ENCODE measurements around the gene ZFYVE16.

GRCh38 chr5:80411589-80412219 is 3.8 kb downstream of the ZFYVE16 start:
- no peak for TF ChIP-seq CTCF (IDR thresholded peaks at IDR 0.05)
- TF ChIP-seq ZFX (IDR thresholded peaks at IDR 0.05; ENCODE audit: borderline replicate concordance) = no peak

Data from 22Rv1 (cell line).